ENCODE results near the gene TFAP2E.

The TFAP2E gene

DNA sequence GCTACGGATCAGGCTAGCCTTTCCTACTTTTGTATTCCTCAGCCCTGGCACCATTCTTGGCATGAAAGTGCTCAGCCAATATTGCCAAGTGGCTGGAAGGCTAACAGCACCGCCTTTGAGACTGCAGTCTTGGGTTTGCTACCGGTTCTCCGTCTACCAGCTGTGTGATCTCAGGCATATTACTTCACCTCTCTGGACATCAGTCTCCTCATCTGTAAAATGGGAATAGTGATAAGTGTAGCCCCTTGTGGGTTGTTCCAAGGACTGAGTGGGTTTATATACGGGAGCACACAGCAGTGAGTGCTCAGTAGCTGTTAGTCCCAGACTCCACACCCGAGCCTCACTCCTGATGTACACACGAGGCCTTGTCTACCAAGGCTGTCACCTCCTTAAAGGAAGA is 13.7 kb downstream of the TFAP2E start:
- Histone ChIP-seq H3K4me1 (ENCODE audit: control insufficient read depth, low read length) (peaks cover 1% of the 10 kb centered on the region), H3K27ac (ENCODE audit: low read depth, low read length) (no peak overlapping the region), H3K9me3 (ENCODE audit: control insufficient read depth, insufficient read depth, low read length) (no peaks in the 10 kb centered on the region), H3K9me2 (replicated peaks; ENCODE audit: control insufficient read depth, low read length) (no peaks in the 10 kb centered on the region), H3K4me2 (ENCODE audit: low read length) (no peak overlapping the region), H3K79me2 (ENCODE audit: control insufficient read depth, low read length) (no peaks in the 10 kb centered on the region), H3K4me3 (ENCODE audit: low read length) (no peak overlapping the region), H3F3A (ENCODE audit: control insufficient read depth, insufficient read depth) (peaks cover 6% of the 10 kb centered on the region; the same call in 1 of the 2 replicates), H3K27me3 (ENCODE audit: control insufficient read depth, low read length) (no peaks in the 10 kb centered on the region), H4K20me1 (ENCODE audit: control insufficient read depth, insufficient read depth, low read depth, low read length) (no peaks in the 10 kb centered on the region), H3K36me3 (ENCODE audit: control insufficient read depth, low read length) (no peaks in the 10 kb centered on the region)
- TF ChIP-seq EZH2phosphoT487 (IDR thresholded peaks at IDR 0.05; ENCODE audit: borderline replicate concordance, low read length) (no peak), CTCF (IDR thresholded peaks at IDR 0.05; ENCODE audit: low read depth, low read length, poor library complexity, severe bottlenecking) (no peak)

GRCh38 chr1:35587736-35588135 is 14.6 kb downstream of the TFAP2E start:
- H3F3A ChIP-seq (ENCODE audit: control insufficient read depth, insufficient read depth), result no peaks in the 10 kb centered on the region
- H3K4me2 ChIP-seq (ENCODE audit: low read length), result no peak overlapping the region
- no peaks in the 10 kb centered on the region for H3K9me3 ChIP-seq (ENCODE audit: control insufficient read depth, insufficient read depth, low read length)
- H4K20me1 ChIP-seq (ENCODE audit: control insufficient read depth, insufficient read depth, low read depth, low read length), result no peaks in the 10 kb centered on the region
- H3K4me1 ChIP-seq (ENCODE audit: control insufficient read depth, low read length), result no peaks in the 10 kb centered on the region
- no peak overlapping the region for H3K4me3 ChIP-seq (ENCODE audit: low read length)
- no peaks in the 10 kb centered on the region for H3K36me3 ChIP-seq (ENCODE audit: control insufficient read depth, low read length)
- no peaks in the 10 kb centered on the region for H3K9me2 ChIP-seq (replicated peaks; ENCODE audit: control insufficient read depth, low read length)
- no peak overlapping the region for H3K27ac ChIP-seq (ENCODE audit: low read depth, low read length)
- TF ChIP-seq CTCF (IDR thresholded peaks at IDR 0.05; ENCODE audit: low read depth, low read length, poor library complexity, severe bottlenecking) (no peak), EZH2phosphoT487 (IDR thresholded peaks at IDR 0.05; ENCODE audit: borderline replicate concordance, low read length) (no peak)
- H3K79me2 ChIP-seq (ENCODE audit: control insufficient read depth, low read length), result no peaks in the 10 kb centered on the region
- no peaks in the 10 kb centered on the region for H3K27me3 ChIP-seq (ENCODE audit: control insufficient read depth, low read length)

DNA sequence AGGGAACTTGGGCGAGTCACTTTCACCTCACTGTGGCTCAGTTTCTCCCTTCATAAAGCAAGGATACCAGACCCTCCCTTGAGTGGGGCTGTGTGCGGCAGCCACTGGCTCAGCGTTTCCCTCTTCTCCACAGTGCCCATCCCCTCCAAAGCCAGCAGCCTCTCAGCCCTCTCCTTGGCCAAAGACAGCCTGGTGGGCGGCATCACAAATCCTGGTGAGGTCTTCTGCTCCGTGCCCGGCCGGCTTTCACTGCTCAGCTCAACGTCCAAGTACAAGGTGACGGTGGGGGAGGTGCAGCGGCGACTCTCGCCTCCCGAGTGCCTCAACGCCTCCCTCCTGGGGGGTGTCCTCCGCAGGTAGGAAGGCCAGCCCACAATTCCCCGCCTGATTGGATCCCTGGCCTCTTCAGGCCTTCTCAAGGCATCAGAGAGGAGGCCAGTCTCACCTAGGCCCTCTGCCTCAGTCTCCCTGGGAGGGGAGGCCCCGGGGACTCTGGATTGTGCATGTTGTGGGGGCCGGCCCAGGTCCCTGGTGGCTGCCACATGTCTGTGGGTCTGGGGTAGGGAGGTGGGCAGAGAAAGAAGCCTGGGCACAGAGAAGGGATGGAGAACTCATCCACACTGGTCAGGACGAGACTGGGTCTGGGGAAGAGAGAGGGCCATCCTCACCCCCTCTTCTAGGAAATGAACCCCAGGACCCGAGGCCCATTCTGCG is 15.2 kb downstream of the TFAP2E start:
- Histone ChIP-seq H3K27me3 (ENCODE audit: control insufficient read depth, low read length) (no peaks in the 10 kb centered on the region), H3K9me3 (ENCODE audit: control insufficient read depth, insufficient read depth, low read length) (no peaks in the 10 kb centered on the region), H3F3A (ENCODE audit: control insufficient read depth, insufficient read depth) (no peaks in the 10 kb centered on the region), H3K36me3 (ENCODE audit: control insufficient read depth, low read length) (no peaks in the 10 kb centered on the region), H3K4me2 (ENCODE audit: low read length) (no peak overlapping the region), H3K79me2 (ENCODE audit: control insufficient read depth, low read length) (no peaks in the 10 kb centered on the region), H3K4me1 (ENCODE audit: control insufficient read depth, low read length) (no peaks in the 10 kb centered on the region), H4K20me1 (ENCODE audit: control insufficient read depth, insufficient read depth, low read depth, low read length) (no peaks in the 10 kb centered on the region), H3K9me2 (replicated peaks; ENCODE audit: control insufficient read depth, low read length) (no peaks in the 10 kb centered on the region), H3K27ac (ENCODE audit: low read depth, low read length) (no peak overlapping the region), H3K4me3 (ENCODE audit: low read length) (no peak overlapping the region)
- TF ChIP-seq EZH2phosphoT487 (IDR thresholded peaks at IDR 0.05; ENCODE audit: borderline replicate concordance, low read length) (no peak), CTCF (IDR thresholded peaks at IDR 0.05; ENCODE audit: low read depth, low read length, poor library complexity, severe bottlenecking) (no peak)

All from DOHH2 (cell line).